ENCODE measurements around the gene ZNF681.
"Not testable (repeated sequence)": the region's sequence is repeated elsewhere in the genome, so short reads cannot be mapped to it uniquely, and the experiment has no call there.

Gene ZNF681

DNA sequence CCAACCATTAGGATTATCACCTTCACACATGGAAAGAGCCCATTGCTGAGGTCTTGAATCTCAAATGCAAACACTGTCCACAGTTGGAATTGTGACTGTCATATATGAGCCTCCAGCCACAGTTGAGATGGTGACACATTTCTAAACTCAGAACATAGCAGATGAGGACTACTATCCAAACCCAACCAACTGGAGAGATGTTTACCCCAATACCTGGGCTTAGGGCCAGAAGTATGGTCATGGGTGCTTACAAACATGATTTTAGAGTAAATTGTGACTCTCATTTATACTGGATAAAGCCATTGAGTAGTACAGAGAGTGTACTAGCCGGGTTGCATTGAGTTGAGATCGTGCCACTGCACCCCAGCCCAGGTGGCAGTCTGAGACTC is 14.0 kb upstream of the ZNF681 start:
- DNase-seq = no peak

GRCh38 chr19:23771761-23772674 is 13.3 kb upstream of the ZNF681 start:
- DNase-seq = peak; percentile 17

DNA sequence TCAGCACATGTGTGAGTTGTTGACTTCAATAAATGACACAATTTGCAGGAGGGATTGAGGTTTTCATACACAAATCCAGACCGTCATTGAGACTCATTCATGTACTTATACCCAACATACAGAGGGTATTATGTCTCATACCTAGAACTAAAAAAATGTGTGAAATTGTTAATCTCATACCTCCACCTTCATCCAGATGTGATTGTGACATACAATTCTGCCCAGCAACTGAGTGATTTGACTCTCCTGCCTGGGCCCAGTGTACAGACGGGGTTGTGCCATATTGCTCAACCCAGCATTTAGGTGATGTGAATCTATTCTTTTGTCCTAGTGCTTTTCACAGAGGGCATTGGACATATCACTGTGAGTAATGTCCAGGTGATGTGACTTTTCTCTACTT is 12.6 kb upstream of the ZNF681 start:
- peak; percentile 63 for DNase-seq

DNA sequence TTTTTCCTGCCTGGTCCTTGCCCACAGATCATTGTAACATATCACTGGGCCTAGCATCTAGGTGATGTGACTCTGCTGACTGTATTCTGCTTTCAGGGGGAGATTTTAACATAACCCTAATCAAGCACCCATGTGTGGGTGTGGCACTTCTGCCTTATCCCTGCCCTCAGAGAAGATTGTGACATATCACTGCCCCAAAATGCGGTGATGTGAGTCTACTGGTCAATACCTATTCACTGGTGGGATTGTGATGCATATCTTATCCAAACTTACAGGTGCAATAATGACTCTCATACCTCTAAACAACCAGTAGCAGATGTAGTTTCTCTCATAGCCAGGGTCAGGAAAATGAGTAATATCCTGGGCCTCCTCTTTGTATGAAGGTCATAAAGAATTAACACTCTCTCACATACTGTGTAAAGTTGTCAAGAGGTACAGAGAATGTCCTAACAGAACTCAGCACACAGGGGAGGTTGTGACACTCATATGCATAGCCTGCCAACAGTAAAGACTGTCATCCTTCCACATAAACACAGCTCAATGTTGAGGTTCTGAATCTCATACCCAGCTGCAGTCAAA is 12.1 kb upstream of the ZNF681 start:
- DNase-seq = no peak

GRCh38 chr19:23769691-23770468 is 11.2 kb upstream of the ZNF681 start:
- DNase-seq = no peak

- no peak for DNase-seq
Measured at GRCh38 chr19:23766951-23767350, 8.3 kb upstream of the ZNF681 start.

DNA sequence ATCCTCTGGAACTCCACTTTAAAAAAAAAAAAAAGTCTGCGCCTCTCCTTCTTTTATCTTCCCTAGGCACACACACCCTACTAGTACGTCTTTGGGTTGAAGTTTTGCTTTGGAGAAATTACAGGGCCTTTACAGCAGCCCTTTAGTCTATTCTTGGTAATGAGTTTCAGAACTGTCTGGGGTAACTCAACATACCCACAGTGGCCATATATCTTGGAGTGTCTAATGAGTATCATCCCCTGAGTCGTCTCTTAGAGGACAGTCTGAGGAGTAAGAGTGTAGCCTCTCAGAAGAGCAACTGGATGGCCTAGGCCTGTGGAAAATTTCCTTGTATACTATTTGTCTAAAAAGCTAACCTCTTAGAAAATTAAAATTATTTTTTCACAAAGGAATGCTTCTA is 6.1 kb upstream of the ZNF681 start:
- DNase-seq = no peak

GRCh38 chr19:23762884-23763711 is 4.4 kb upstream of the ZNF681 start:
- peak; percentile 79 for DNase-seq

DNA sequence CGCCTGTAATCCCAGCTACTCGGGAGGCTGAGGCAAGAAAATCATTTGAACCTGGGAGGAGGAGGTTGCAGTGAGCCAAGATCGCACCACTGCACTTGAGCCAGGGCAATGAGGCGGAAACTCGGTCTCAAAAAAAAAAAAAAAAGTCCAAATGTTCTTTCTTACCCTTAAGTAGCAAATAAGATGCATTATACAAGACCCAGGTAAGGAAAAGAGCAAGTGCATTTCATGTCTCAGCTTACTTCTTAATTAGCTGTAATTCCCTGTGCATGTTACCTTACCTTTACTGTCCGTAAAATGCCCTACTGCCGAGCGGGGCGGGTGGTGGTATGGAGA is 3.8 kb upstream of the ZNF681 start:
- DNase-seq = no peak

DNA sequence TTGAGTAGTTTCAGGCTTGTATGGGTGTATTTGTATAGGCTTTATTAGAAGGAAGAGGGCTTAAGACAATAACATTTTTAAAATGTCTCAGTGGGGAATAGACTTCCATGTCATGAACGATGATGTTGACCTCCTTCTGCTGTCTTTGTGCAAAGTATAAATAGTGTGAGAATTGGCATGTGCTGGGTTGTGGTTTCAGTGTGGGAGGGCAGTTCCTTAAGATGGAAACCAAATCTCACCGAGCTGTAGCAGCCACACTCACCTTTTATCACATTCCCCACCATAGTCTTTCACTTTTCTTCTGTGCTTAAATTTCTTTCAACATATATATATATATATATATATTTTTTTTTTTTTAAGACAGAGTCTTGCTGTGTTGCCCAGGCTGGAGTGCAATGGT is 1.6 kb upstream of the ZNF681 start:
- DNase-seq = not testable (repeated sequence)

DNA sequence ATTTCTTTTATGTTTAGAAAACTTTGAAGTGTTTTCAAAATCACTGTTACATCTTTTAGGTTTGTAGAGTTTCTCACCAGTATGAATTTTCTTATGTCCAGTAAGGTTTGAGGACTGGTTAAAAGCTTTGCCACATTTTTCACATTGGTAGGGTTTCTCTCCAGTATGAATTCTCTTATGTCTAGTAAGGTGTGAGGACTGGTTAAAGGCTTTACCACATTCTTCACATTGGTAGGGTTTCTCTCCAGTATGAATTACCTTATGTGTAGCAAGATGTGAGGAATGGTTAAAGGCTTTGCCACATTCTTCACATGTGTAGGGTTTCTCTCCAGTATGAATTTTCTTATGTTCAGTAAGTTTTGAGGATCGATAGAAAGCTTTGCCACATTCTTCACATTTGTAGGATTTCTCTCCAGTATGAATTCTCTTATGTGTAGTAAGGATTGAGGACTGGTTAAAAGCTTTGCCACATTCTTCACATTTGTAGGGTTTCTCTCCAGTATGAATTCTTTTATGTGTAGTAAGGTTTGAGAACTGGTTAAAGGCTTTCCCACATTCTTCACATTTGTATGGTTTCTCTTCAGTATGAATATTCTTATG is 15.0 kb downstream of the ZNF681 start:
- not testable (repeated sequence) for DNase-seq

- DNase-seq = not testable (repeated sequence)
Measured at GRCh38 chr19:23730729-23731465, 27.8 kb downstream of the ZNF681 start.

DNA sequence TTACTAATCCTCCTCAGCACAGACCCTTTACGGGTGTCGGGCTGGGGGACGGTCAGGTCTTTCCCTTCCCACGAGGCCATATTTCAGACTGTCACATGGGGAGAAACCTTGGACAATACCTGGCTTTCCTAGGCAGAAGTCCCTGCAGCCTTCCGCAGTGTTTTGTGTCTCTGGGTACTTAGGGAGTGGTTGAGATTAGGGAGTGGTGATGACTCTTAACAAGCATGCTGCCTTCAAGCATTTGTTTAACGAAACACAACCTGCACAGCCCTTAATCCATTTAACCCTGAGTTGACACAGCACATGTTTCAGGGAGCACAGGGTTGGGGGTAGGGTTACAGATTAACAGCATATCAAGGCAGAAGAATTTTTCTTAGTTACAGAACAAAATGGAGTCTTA is 34.5 kb downstream of the ZNF681 start:
- not testable (repeated sequence) for DNase-seq

GRCh38 chr19:23718802-23719201 is 39.9 kb downstream of the ZNF681 start:
- DNase-seq = no peak

DNA sequence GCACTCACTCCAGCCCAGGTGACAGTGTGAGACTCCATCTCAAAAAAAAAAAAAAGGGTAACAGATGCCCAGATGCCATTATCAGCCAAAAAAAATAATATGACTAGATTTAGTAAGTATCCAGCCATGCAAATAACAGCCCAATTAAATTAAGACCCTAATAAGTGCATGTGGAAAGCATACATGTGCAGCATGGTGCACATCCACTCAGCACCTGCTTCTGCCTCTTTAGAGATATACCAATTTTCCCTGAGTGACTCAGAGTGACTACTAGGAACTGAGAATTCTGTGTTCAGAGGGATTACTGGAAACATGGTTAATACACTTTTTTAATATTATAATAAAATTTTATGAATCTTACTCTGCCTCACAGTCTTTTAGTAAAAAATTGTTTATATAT is 41.9 kb downstream of the ZNF681 start:
- DNase-seq = no peak

DNA sequence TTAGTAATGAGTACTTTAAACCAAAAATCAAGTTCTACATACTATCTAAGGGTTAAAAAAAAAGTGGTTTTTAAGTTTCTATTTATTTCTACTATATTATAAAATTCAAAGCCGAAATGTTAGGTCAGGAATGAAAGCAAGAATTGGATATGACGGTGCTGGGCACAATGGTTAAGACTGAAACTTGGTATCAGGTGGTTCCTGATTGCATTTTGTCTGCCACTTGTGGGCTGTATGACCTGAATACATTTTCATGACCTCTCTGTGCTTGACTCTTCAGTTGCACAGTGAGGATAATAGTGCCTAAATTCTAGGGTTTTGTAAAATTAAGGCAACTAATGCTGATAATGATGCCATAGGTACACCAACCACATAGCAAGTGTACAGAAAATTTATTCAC is 49.3 kb downstream of the ZNF681 start:
- DNase-seq = no peak

DNA sequence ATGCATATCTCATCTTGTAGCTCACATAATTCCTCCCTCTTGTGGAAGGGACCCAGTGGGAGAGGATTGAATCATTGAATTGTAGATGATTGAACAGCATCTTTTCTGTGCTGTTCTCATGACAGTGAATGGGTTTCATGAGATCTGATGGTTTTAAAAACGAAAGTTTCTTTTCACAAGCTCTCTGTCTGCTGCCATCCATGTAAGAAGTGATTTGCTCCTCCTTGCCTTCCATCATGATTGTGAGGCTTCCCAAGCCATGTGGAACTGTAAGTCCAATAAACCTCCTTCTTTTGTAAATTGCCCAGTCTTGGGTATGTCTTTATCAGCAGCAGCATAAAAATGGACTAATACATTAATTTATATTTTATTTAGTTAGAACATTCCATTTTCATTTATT is 52.0 kb downstream of the ZNF681 start:
- DNase-seq = no peak

DNA sequence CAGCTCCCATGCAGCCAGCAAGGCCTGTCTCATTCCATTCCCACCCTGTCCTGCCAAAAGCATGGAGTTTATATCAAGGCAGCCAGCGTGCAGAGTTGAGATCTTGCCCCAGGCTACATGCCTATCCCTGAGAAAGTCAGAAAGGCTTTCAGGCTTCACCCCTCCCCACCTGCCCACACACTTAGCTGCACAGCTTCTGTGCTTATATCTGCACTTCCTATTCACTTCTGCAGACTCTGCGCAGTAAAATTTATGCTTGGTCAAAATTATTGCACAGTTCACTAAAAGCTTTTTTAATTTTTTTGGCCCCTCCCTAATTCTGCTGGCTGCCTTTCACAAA is 59.2 kb downstream of the ZNF681 start:
- DNase-seq = no peak

- no peak for DNase-seq
Measured at GRCh38 chr19:23698711-23699520, 59.8 kb downstream of the ZNF681 start.

GRCh38 chr19:23692937-23693336 is 65.8 kb downstream of the ZNF681 start:
- not testable (repeated sequence) for DNase-seq

All from activated CD4-positive, alpha-beta T cell treated with anti-CD3 and anti-CD28 coated beads, Interleukin-10, Interleukin-2, amounts not matched to agents 100 ng/mL and 50 ng/mL, durations not matched to agents 16 hours and 8 hours (primary cell).